Mesendoderm (in vitro differentiated cells): ENCODE data around the gene TMEM178A.

Source experiments
- DNase-seq: peaks from one replicate; pipeline ENCODE4 v3.0.0; 2013
- H2AK5ac ChIP-seq: 2 replicates; pipeline ENCODE4 v1.6.1; 2013; ENCODE audit warnings: low read length, inconsistent platforms
- H2BK120ac ChIP-seq: 2 replicates; pipeline ENCODE4 v1.6.1; 2013; ENCODE audit warnings: low read depth, mild to moderate bottlenecking, low read length, moderate library complexity, mixed read lengths
- H2BK15ac ChIP-seq: replicated peaks from 2 replicates; pipeline ENCODE4 v1.6.1; 2013; ENCODE audit warnings: low read depth, mild to moderate bottlenecking, moderate library complexity
- H2BK5ac ChIP-seq: 2 replicates; pipeline ENCODE4 v1.6.1; 2013; ENCODE audit warnings: low read length, inconsistent platforms
- H3K18ac ChIP-seq: 2 replicates; pipeline ENCODE4 v1.6.1; 2013; ENCODE audit warnings: mild to moderate bottlenecking, low read length, mixed read lengths
- H3K23ac ChIP-seq: one replicate; pipeline ENCODE4 v1.6.1; 2013; ENCODE audit warnings: low read length
- H3K27ac ChIP-seq: 2 replicates; pipeline ENCODE4 v1.5.1; 2013; ENCODE audit warnings: low read depth, mild to moderate bottlenecking, inconsistent platforms, low read length, moderate library complexity
- H3K27me3 ChIP-seq: 2 replicates; pipeline ENCODE4 v1.6.1; 2013; ENCODE audit warnings: low read length, control low read depth, mild to moderate bottlenecking, inconsistent platforms; ENCODE audit not compliant: insufficient read depth, poor library complexity
- H3K36me3 ChIP-seq: 2 replicates; pipeline ENCODE4 v1.6.1; 2013; ENCODE audit warnings: low read length, inconsistent platforms; ENCODE audit not compliant: control insufficient read depth, insufficient read depth
- H3K4ac ChIP-seq: one replicate; pipeline ENCODE4 v1.6.1; 2013; ENCODE audit warnings: low read depth, mild to moderate bottlenecking, low read length, moderate library complexity
- H3K4me1 ChIP-seq: 2 replicates; pipeline ENCODE4 v1.6.1; 2013; ENCODE audit warnings: low read depth, low read length, inconsistent platforms; ENCODE audit not compliant: control insufficient read depth
- H3K4me2 ChIP-seq: 2 replicates; pipeline ENCODE4 v1.6.1; 2013; ENCODE audit warnings: low read length
- H3K4me3 ChIP-seq: 2 replicates; pipeline ENCODE4 v1.5.1; 2013; ENCODE audit warnings: mild to moderate bottlenecking, low read length
- H3K56ac ChIP-seq: one replicate; pipeline ENCODE4 v1.6.1; 2013; ENCODE audit warnings: low read length
- H3K79me1 ChIP-seq: 2 replicates; pipeline ENCODE4 v1.6.1; 2013; ENCODE audit warnings: low read length, inconsistent platforms
- H3K79me2 ChIP-seq: 2 replicates; pipeline ENCODE4 v1.6.1; 2013; ENCODE audit warnings: mild to moderate bottlenecking, low read length; ENCODE audit not compliant: control insufficient read depth, insufficient read depth
- H3K9ac ChIP-seq: 2 replicates; pipeline ENCODE4 v1.6.1; 2013; ENCODE audit warnings: low read length, inconsistent platforms
- H4K5ac ChIP-seq: one replicate; pipeline ENCODE4 v1.6.1; 2013; ENCODE audit warnings: low read length
- H4K8ac ChIP-seq: one replicate; pipeline ENCODE4 v1.6.1; 2013; ENCODE audit warnings: low read depth, mild to moderate bottlenecking, control low read depth, low read length, moderate library complexity
- WGBS: extraction: QIAGEN DNeasy Blood & Tissue Kit; methylation state at CpG from one replicate; pipeline ENCODE4 v1.1.7; 2013; ENCODE audit warnings: low lambda C conversion rate, missing lambda C conversion rate; ENCODE audit not compliant: insufficient coverage; ENCODE audit errors: extremely low coverage; 5-methylcytosine and 5-hydroxymethylcytosine counted together

TMEM178A gene

DNA sequence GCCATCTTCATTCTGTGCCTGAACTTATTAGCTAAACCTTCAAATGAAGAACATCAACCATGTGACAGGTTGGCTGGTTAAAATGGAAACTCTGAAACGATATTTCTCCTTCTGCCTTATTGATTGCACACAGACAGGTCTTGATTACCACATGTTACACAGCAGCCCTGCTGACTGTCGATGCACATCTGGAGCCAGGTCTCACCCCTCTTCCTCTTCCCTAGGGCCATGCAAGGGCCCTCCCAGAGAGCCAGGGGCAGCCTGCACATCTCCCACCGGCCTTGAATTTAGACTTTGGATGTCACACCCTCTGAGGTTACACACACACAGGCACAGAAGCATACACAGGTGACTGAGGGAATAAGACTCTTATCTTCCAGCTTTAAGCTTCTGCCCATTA, 45.1 kb downstream of the TMEM178A start:
- Histone ChIP-seq H3K9ac (no peak overlapping the region), H3K4me1 (no peaks in the 10 kb centered on the region), H3K27ac (no peak overlapping the region), H2BK5ac (no peak overlapping the region), H4K8ac (no peak overlapping the region), H3K4me2 (no peak overlapping the region), H3K18ac (no peak overlapping the region), H3K23ac (no peak overlapping the region), H3K56ac (no peak overlapping the region), H3K36me3 (no peaks in the 10 kb centered on the region), H2BK120ac (no peak overlapping the region), H3K79me2 (no peaks in the 10 kb centered on the region), H2BK15ac (no peak overlapping the region), H4K5ac (no peak overlapping the region), H3K79me1 (no peaks in the 10 kb centered on the region), H3K4ac (no peak overlapping the region), H2AK5ac (no peak overlapping the region), H3K27me3 (no peaks in the 10 kb centered on the region), H3K4me3 (no peak overlapping the region)
- no CpG with 5 or more reads among the region's 3 CpGs for WGBS
- no peak for DNase-seq

DNA sequence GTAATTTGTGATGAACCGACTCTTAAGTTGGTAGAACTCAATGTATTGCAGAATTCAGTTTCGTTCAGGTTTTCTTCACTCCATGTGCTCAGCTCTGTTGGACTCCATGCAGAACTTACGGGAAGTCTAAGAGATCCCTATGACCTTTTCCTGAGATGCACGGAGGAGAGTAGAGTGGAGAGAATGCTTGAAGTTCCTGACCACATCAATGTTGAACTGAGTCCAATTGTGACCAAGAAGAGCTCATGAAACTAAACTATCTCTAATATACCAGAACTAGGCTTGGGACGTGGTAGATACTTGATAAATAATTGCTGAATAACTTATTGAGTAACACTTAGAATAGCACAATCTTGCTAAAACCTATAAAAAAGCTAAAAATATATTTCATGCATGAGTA, 47.2 kb downstream of the TMEM178A start:
- no peak for DNase-seq
- no peak overlapping the region for H4K5ac ChIP-seq
- no peak overlapping the region for H4K8ac ChIP-seq
- H3K27me3 ChIP-seq = no peaks in the 10 kb centered on the region
- H3K9ac ChIP-seq = no peak overlapping the region
- no peaks in the 10 kb centered on the region for H3K79me1 ChIP-seq
- H3K23ac ChIP-seq = no peak overlapping the region
- H2BK120ac ChIP-seq = no peak overlapping the region
- no peak overlapping the region for H3K18ac ChIP-seq
- no peak overlapping the region for H3K27ac ChIP-seq
- no peak overlapping the region for H2BK5ac ChIP-seq
- no peak overlapping the region for H3K4me2 ChIP-seq
- H3K56ac ChIP-seq = no peak overlapping the region
- no peak overlapping the region for H2AK5ac ChIP-seq
- no peak overlapping the region for H3K4ac ChIP-seq
- H3K79me2 ChIP-seq = no peaks in the 10 kb centered on the region
- WGBS = no CpG with 5 or more reads among the region's 5 CpGs
- H3K4me1 ChIP-seq = no peaks in the 10 kb centered on the region
- H2BK15ac ChIP-seq = no peak overlapping the region
- H3K4me3 ChIP-seq = no peak overlapping the region
- H3K36me3 ChIP-seq = no peaks in the 10 kb centered on the region

DNA sequence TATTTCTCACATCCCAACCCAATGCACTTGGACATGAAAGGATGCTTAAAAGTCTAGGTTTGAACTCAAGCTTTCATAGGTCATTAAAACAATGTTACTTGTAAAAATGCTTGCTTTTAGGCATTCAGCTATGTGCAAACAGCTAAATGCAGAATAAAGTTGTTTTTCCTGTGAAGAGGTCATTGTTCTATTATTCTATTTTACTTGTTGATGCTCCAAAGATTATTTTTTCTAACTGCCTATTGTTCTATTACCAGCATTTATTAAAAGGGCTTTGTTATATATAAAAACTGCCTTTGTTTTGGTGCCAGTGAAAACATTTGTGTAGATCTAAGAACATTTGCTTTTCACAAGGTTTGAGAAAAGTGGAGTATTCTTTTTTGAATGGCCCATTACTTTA, 49.4 kb downstream of the TMEM178A start:
- no peaks in the 10 kb centered on the region for H3K36me3 ChIP-seq
- H3K23ac ChIP-seq = no peak overlapping the region
- no peak overlapping the region for H4K8ac ChIP-seq
- no peak overlapping the region for H2BK15ac ChIP-seq
- no peak overlapping the region for H4K5ac ChIP-seq
- H3K4me3 ChIP-seq = no peak overlapping the region
- H3K79me1 ChIP-seq = no peaks in the 10 kb centered on the region
- no peaks in the 10 kb centered on the region for H3K4me1 ChIP-seq
- DNase-seq = no peak
- H3K4ac ChIP-seq = no peak overlapping the region
- H3K27ac ChIP-seq = no peak overlapping the region
- no peak overlapping the region for H3K18ac ChIP-seq
- H3K4me2 ChIP-seq = no peak overlapping the region
- H3K9ac ChIP-seq = no peak overlapping the region
- H2BK5ac ChIP-seq = no peak overlapping the region
- no peaks in the 10 kb centered on the region for H3K79me2 ChIP-seq
- no peak overlapping the region for H2BK120ac ChIP-seq
- no peak overlapping the region for H2AK5ac ChIP-seq
- no peaks in the 10 kb centered on the region for H3K27me3 ChIP-seq
- no peak overlapping the region for H3K56ac ChIP-seq

DNA sequence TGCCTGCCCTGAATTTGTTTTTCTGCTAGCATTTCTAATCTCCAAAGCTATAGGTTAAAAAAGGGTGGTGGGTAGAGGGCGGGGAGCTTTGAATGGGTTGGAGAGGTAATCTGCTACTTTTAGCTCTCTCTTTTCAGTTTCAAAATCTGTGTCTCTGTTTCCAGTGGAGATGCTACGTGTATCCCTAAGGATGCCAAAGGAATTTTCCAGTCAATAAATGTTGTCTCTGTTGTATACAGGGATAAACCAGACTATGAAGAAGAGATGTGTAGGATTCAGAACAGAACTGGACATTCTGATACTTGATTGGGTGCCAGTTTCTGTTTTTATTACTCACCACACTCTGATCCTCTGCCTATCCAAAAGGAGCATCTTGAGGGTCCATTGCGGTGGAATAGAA, 50.1 kb downstream of the TMEM178A start:
- Histone ChIP-seq H3K4ac (no peak overlapping the region), H3K9ac (no peak overlapping the region), H3K27me3 (no peaks in the 10 kb centered on the region), H3K18ac (no peak overlapping the region), H2AK5ac (no peak overlapping the region), H2BK15ac (no peak overlapping the region), H3K4me2 (no peak overlapping the region), H2BK120ac (no peak overlapping the region), H3K4me3 (no peak overlapping the region), H4K5ac (no peak overlapping the region), H3K4me1 (no peaks in the 10 kb centered on the region), H3K79me1 (no peaks in the 10 kb centered on the region), H2BK5ac (no peak overlapping the region), H3K36me3 (no peaks in the 10 kb centered on the region), H3K27ac (no peak overlapping the region), H4K8ac (no peak overlapping the region), H3K79me2 (no peaks in the 10 kb centered on the region), H3K56ac (no peak overlapping the region), H3K23ac (no peak overlapping the region)
- DNase-seq = no peak
- WGBS = no CpG with 5 or more reads among the region's 3 CpGs

DNA sequence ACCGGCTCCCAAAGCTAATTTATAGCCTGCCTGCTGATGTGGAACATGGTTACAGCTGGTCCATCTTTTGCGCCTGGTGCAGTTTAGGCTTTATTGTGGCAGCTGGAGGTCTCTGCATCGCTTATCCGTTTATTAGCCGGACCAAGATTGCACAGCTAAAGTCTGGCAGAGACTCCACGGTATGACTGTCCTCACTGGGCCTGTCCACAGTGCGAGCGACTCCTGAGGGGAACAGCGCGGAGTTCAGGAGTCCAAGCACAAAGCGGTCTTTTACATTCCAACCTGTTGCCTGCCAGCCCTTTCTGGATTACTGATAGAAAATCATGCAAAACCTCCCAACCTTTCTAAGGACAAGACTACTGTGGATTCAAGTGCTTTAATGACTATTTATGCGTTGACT, 51.4 kb downstream of the TMEM178A start:
- Histone ChIP-seq H2AK5ac (no peak overlapping the region), H2BK120ac (no peak overlapping the region), H4K5ac (no peak overlapping the region), H3K4ac (no peak overlapping the region), H3K36me3 (no peaks in the 10 kb centered on the region), H3K27ac (no peak overlapping the region), H3K4me2 (no peak overlapping the region), H3K18ac (no peak overlapping the region), H4K8ac (no peak overlapping the region), H3K79me1 (no peaks in the 10 kb centered on the region), H3K23ac (no peak overlapping the region), H3K4me3 (no peak overlapping the region), H3K79me2 (no peaks in the 10 kb centered on the region), H3K56ac (no peak overlapping the region), H3K9ac (no peak overlapping the region), H2BK5ac (no peak overlapping the region), H3K27me3 (no peaks in the 10 kb centered on the region), H3K4me1 (no peaks in the 10 kb centered on the region), H2BK15ac (no peak overlapping the region)
- no CpG with 5 or more reads among the region's 12 CpGs for WGBS
- DNase-seq = no peak

DNA sequence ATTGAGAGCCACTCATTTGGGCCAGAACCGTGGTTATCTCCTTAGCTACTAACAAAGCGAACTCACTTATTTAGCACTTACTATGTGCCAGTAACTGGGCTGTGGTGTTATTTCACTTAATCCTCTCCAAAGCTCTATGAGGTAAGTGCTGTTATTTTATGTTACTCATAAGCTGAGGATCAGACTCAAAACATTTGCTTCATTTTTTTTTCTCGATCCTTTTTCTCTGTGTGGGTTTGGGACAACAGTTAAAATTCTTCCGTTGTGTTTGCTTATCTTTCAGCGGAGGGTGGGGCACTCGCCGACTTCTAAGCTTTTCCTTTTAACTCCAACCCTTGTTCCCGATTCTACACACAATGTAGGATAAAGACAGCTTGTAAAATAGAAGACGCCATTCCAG, 52.8 kb downstream of the TMEM178A start:
- Histone ChIP-seq H3K27me3 (no peaks in the 10 kb centered on the region), H4K8ac (no peak overlapping the region), H3K79me2 (no peaks in the 10 kb centered on the region), H3K4me1 (no peaks in the 10 kb centered on the region), H2AK5ac (no peak overlapping the region), H4K5ac (no peak overlapping the region), H3K4me3 (no peak overlapping the region), H3K23ac (no peak overlapping the region), H3K27ac (no peak overlapping the region), H3K4ac (no peak overlapping the region), H2BK15ac (no peak overlapping the region), H3K4me2 (no peak overlapping the region), H2BK120ac (no peak overlapping the region), H3K79me1 (no peaks in the 10 kb centered on the region), H3K56ac (no peak overlapping the region), H3K36me3 (no peaks in the 10 kb centered on the region), H2BK5ac (no peak overlapping the region), H3K18ac (no peak overlapping the region), H3K9ac (no peak overlapping the region)
- WGBS = no CpG with 5 or more reads among the region's 9 CpGs
- DNase-seq = no peak
